GM19397 (cell line): Measurements from ENCODE around the gene LAMB1.

Experiments
- ATAC-seq: cut with Tn5 transposase; IDR thresholded peaks from one replicate; pipeline ENCODE4 v1.9.1; 2021; ENCODE audit warnings: mild to moderate bottlenecking, moderate library complexity; ENCODE audit not compliant: unreplicated experiment

Gene LAMB1

DNA sequence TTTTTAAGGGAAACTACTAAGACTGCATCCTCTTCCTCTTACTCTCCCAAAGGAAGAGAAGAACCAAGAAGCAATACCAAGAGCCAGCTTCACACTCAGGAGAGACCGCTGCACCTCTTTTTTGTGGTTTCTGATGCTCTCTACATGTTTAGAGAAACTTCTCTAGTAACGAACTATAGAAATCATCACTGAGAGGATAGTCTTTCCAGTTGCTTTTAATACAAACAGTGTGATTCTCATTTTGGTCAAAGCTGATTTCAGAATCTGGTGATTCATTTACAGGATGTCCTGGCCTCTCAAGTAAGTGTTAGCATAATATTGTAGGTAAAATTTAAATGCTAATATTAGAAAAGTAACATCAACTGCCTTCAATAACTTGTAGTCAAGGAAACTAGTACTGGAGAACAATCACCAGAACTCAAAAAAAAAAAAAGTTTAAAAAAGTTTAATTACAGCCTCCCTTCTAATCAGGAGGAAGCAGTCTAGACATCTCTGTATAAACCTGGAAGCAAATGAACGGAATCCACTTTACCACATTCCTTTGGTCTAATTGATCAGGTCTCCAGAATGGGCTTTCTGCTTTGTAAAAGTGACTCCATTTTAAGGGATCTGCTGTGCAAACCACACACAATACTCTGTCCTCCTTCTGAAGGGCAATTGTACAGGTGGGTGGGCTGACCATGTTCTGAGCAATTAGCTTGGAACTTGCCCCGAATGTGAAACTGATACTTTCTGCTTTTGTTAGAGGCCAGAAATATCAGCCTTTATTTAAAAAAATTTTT lies 3.0 kb downstream of the LAMB1 start:
- no peak for ATAC-seq

- no peak for ATAC-seq
Observed at GRCh38 chr7:107998660-107999480, 4.1 kb downstream of the LAMB1 start.

DNA sequence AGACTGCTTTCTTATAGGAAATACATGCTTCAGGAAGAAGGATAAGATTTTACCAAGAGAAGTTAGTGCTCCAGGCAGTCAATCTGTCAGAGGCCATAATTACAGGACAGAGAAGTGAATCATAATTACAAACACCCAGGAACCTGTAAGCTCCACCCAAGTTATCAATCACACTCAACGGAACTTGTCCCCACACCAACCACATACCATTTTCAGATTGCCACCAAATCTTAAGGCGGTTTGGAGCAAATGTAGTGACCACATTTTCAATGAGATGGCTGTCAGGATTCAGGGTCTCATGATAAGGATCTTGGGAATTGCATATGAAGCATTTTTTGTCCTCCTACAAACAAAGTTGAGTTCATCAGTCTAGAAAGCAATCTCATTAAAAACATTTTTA lies 4.8 kb downstream of the LAMB1 start:
- no peak for ATAC-seq

DNA sequence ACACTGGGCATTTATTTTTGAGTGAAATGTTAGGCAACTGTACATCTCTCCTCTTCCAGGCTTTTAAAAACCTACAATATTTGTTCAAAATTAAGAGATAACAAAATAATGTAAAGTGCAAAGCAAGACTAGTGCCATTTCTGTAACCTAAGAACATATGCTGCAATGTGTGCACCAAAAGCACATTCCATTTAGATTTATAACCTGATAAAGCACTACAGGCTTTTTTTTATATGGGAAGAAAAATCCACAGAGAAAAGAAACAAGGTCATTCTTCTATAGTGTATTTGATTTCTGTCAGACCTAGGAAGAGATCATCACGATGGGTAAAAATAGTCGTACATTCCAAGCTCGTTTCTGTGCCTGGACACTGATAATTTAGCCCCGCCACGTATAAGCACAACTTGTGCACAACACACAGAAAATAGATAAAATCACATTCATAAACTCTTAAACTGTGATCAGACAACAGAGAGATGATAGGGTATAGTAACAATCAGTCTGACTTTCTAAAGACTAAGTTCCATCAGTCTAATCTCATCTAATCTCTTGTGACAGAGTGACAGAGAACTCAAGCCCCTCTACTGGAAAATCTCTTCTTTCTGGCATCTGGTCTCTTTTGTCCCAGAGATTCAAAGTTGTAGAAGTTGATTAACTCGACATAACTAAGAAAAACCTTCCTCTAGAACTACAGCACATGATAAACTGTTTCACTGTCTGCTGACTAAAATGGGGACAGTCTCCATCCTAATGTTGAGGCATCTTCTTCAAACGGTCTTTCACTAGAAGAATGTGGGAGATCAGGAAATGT lies 6.7 kb downstream of the LAMB1 start:
- ATAC-seq: no peak

DNA sequence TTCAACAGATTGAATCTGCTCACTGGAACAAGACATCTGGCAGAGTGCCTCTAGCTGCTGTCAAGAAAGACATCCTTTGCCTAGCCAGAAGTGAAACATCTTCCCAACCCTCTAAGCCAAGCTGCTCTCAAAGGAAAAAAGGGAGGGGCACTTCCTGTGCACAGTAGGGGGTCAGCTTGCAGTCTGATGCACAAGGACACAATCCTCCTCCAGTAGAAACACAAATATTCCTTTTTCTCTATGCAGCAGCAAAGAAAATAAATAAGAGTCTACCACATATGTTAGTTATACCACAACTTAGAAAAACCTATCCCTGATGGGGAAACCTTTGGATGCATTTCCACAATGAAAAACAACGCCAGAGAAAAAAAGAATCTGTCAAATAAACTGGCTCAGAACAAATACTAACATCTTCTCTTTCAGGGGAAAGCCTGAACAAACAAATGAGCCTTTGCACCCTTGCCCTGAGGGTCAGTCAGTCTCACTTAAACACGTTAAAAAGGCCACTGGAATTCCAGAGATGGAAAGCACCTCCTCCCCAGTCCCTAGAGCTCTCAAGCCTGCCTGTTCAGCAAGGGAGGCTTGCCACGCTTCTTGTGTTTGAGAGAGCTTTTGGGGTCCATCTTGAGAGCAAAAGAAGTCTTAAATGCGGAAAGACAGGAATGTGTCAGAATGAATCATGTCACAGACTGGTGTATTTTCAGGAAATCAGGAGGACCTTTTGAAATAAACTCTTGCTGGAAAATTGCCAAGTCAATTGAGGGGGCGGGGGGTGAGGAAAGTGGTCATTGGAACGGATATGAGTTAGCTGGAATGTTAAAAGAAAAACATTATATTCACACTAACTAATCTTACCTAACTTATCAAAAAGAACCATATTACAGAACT lies 7.5 kb downstream of the LAMB1 start:
- ATAC-seq: no peak

GRCh38 chr7:107994421-107995030 lies 8.4 kb downstream of the LAMB1 start:
- no peak for ATAC-seq

GRCh38 chr7:107993891-107994291 lies 9.1 kb downstream of the LAMB1 start:
- no peak for ATAC-seq

- no peak for ATAC-seq
Observed at GRCh38 chr7:107989618-107990373, 13.2 kb downstream of the LAMB1 start.

GRCh38 chr7:107982918-107983389 lies 20.0 kb downstream of the LAMB1 start:
- ATAC-seq: no peak

GRCh38 chr7:107982042-107982840 lies 20.7 kb downstream of the LAMB1 start:
- no peak for ATAC-seq

DNA sequence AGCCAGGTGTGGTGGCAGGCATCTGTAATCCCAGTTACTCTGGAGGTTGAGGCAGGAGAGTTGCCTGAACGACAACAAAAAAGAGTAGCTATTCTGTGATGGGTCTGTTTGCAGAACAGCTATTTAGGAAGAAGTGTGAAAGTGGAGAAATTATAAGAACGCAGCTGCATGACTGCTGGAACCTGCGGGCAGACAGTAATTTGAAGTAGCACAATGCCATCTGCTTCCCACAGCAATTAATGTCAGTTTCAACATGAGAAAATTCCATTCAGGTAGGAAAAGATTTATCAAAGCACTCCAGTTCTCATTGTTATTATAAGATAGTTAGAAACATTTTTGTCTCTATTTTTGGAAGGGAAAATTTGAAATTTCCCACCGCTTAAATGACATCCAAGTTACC lies 21.5 kb downstream of the LAMB1 start:
- ATAC-seq: no peak

- no peak for ATAC-seq
Observed at GRCh38 chr7:107980671-107981190, 22.2 kb downstream of the LAMB1 start.

GRCh38 chr7:107980171-107980570 lies 22.8 kb downstream of the LAMB1 start:
- ATAC-seq: no peak

GRCh38 chr7:107978815-107979408 lies 24.0 kb downstream of the LAMB1 start:
- ATAC-seq: no peak

DNA sequence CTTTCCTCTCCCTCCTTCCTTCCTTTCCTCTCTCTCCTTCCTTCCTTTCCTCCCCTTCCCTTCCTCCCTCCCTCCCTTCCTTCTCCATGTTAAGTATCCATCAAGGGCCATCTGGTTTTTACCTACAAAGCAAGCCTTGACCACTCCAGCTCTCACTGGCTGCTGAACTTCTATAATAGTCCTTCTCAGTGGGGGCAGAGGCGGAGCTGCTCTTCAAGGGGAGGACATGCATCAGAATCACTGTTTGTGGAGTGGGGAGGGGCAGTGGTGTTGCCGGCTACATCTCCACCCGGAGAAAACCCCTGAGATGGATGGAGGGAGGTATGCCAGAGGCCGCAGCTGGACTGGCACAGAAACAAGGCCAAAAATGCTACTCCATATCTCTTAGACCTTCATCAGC lies 25.9 kb downstream of the LAMB1 start:
- ATAC-seq: no peak

DNA sequence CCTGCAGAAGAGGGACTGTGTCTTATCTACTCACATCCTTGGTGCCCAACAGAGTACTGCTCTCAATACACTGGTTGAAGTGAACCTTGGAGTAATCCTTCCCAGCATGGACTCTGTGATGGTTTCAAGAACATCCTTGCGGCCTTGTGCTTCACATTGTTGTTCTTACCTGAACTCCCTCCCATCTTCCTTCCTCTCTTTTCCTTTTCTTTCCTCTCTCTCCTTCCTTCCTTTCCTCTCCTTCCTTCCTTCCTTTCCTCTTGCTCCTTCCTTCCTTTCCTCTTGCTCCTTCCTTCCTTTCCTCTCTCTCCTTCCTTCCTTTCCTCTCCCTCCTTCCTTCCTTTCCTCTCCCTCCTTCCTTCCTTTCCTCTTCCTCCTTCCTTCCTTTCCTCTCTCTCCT lies 26.3 kb downstream of the LAMB1 start:
- no peak for ATAC-seq

DNA sequence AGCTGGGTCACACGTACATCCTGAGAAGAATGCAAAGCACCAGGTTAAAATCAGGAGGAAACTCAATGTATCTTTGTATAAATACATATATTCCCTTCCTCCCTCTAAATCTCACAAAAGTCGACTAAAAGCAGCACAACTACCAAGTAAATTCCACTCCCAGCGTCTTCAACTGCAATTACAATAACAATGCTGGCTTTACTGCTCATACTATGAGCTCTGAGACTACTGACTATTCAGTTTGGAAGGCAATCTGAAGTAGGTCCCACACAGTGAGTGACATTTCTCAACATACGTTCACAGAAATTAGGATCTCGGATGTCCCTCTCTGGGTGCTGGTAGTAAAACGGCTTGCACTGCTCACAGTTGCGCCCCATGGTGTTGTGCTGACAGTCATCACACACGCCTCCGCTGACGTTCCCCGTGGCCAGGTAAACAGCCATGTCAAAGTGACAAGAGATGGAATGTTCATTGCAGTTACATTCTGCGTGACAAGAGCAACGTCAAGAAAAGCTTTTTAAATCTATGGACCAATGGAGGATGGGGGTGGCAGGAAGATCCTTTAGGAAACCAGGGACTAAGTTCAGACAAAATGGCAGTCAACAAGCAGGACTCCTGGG lies 27.5 kb downstream of the LAMB1 start:
- ATAC-seq: no peak
